K562 (cell line): ENCODE results near the gene CD84. TPM values are rescaled to one million over a fixed set of nuclear protein-coding genes. Genes with fewer than 3 reads are reported as not detected.
A peak's percentile ranks its signal among the peaks of the same experiment; 100 is the strongest.

Experiments
- ATAC-seq: fragments of 200-7000 bp; cut with Tn5 transposase; 3 replicates; pipeline ENCODE4 v1.9.1; 2020; ENCODE audit warnings: moderate library complexity
- BruUV-seq: library from RNA; stranded (reverse); fragments of 400-500 nt; replicated peaks from 2 replicates; lab custom pipeline; 2021; lab: Mats Ljungman, UMichigan
- CTCF ChIA-PET: fragments of 300-600 bp; formaldehyde crosslinking; extraction: SDS; loops from one replicate; lab custom pipeline; 2021; ENCODE audit warnings: low intra/inter-chr PET ratio; lab: Yijun Ruan, JAX
- POLR2A ChIA-PET: fragments of 300-600, 350-650 bp; sonication (Branson Sonifier 250); formaldehyde crosslinking; extraction: SDS; loops from one replicate; lab custom pipeline; 2021; ENCODE audit warnings: antibody characterized with exemption, inconsistent platforms; lab: Yijun Ruan, JAX
- DNase-seq, 4 experiments: peaks; one replicate each; pipeline versions ENCODE4 v3.0.0 to v3.0.0-alpha.2; 2011 to 2018; ENCODE audit warnings: low spot score in 3 of 4, mixed read lengths in 3 of 4; ENCODE audit errors: extremely low read depth in 1 of 4
- FAIRE-seq: peaks from 2 replicates; lab custom pipeline; 2011; peaks lifted over from hg19 to GRCh38; lab: Jason Lieb, UNC
- H2AFZ ChIP-seq: 2 replicates; pipeline ENCODE4 v1.6.0; 2011; ENCODE audit warnings: low read depth, low read length, control low read depth, inconsistent platforms
- H3K27ac ChIP-seq: fragments of 200-600 bp; 3 replicates; pipeline ENCODE4 v1.8.0; 2011; ENCODE audit warnings: low read depth, mild to moderate bottlenecking, control low read depth, inconsistent platforms, low read length, moderate library complexity, mixed read lengths; ENCODE audit errors: extremely low read depth
- H3K27me3 ChIP-seq, 2 experiments: fragments of 300-600 bp in 1 of 2; 2 replicates in 1 of 2; 3 replicates in 1 of 2; pipeline versions ENCODE4 v1.6.0 to v1.8.0; 2011; ENCODE audit warnings: inconsistent platforms in 2 of 2, low read length in 2 of 2, mild to moderate bottlenecking in 1 of 2, mixed read lengths in 1 of 2, moderate library complexity in 1 of 2; ENCODE audit not compliant: control insufficient read depth in 2 of 2, insufficient read depth in 2 of 2
- H3K36me3 ChIP-seq: fragments of 300-600 bp; 3 replicates; pipeline ENCODE4 v1.8.0; 2011; ENCODE audit warnings: mild to moderate bottlenecking, low read length, inconsistent platforms; ENCODE audit not compliant: control insufficient read depth, insufficient read depth
- H3K4me1 ChIP-seq, 2 experiments: fragments of 200-600 bp in 1 of 2; replicated peaks in 1 of 2; 2 replicates in 1 of 2; 3 replicates in 1 of 2; pipeline versions ENCODE4 v1.5.1 to v1.8.0; 2011; ENCODE audit warnings: inconsistent platforms in 2 of 2, low read length in 2 of 2, mild to moderate bottlenecking in 1 of 2, mixed read lengths in 1 of 2, moderate library complexity in 1 of 2; ENCODE audit not compliant: control insufficient read depth in 2 of 2, insufficient read depth in 2 of 2
- H3K4me2 ChIP-seq: 2 replicates; pipeline ENCODE4 v1.6.1; 2011; ENCODE audit warnings: low read length, control low read depth, inconsistent platforms, mixed read lengths; ENCODE audit not compliant: insufficient read depth
- H3K4me3 ChIP-seq: fragments of 200-600 bp; sonication (generic), shearing (Covaris generic); 2 replicates; pipeline ENCODE4 v1.5.1; 2016; ENCODE audit warnings: control low read depth, inconsistent platforms
- H3K79me2 ChIP-seq: fragments of 200-600 bp; 3 replicates; pipeline ENCODE4 v1.8.0; 2011; ENCODE audit warnings: low read length, inconsistent platforms; ENCODE audit not compliant: control insufficient read depth, insufficient read depth
- H3K9ac ChIP-seq, 2 experiments: 2 replicates each; pipeline versions ENCODE4 v1.6.0 to v1.6.1; 2011; ENCODE audit warnings: low read depth in 2 of 2, low read length in 2 of 2, control low read depth in 1 of 2, inconsistent platforms in 1 of 2, mild to moderate bottlenecking in 1 of 2, mixed read lengths in 1 of 2; ENCODE audit not compliant: insufficient read depth in 1 of 2
- H3K9me1 ChIP-seq: one replicate; pipeline ENCODE4 v1.6.0; 2011; ENCODE audit warnings: inconsistent platforms, mild to moderate bottlenecking, low read length, moderate library complexity; ENCODE audit not compliant: control insufficient read depth, insufficient read depth
- H3K9me3 ChIP-seq: replicated peaks from 2 replicates; pipeline ENCODE4 v1.5.1; 2011; ENCODE audit warnings: low read depth, low read length, inconsistent platforms; ENCODE audit not compliant: control insufficient read depth, insufficient read depth
- H4K20me1 ChIP-seq: replicated peaks from 2 replicates; pipeline ENCODE4 v1.6.1; 2011; ENCODE audit warnings: low read length, inconsistent platforms, mixed read lengths; ENCODE audit not compliant: control insufficient read depth, insufficient read depth
- ARID1B ChIP-seq: fragments of 450-650 bp; IDR thresholded peaks from 2 replicates; pipeline ENCODE4 v1.6.1; 2016; ENCODE audit warnings: antibody characterized with exemption, mild to moderate bottlenecking, inconsistent platforms
- ELK3 ChIP-seq: fragments of 450-650 bp; formaldehyde crosslinking; IDR thresholded peaks from 2 replicates; pipeline ENCODE4 v1.4.0; 2020; ENCODE audit warnings: mild to moderate bottlenecking
- ETV5 ChIP-seq: sonication (generic); formaldehyde crosslinking; IDR thresholded peaks from 2 replicates; pipeline ENCODE4 v1.4.0; 2020; ENCODE audit warnings: low read depth, mild to moderate bottlenecking, missing genetic modification reagents
- FOXA3 ChIP-seq, 2 experiments: fragments of 450-650 bp in 1 of 2; sonication (generic) in 1 of 2; formaldehyde crosslinking; IDR thresholded peaks in 1 of 2; conservative IDR thresholded peaks in 1 of 2; 2 replicates each; pipeline versions ENCODE4 v1.4.0 to v1.8.0; 2020 to 2022; ENCODE audit warnings: mild to moderate bottlenecking in 2 of 2, missing genetic modification reagents in 1 of 2
- RBBP5 ChIP-seq: fragments of 200-600 bp; sonication (generic); IDR thresholded peaks from 2 replicates; pipeline ENCODE4 v1.6.1; 2012; ENCODE audit warnings: borderline replicate concordance, mild to moderate bottlenecking, low read length, control low read depth, inconsistent platforms; ENCODE audit not compliant: insufficient read depth, poor library complexity, severe bottlenecking
- TCFL5 ChIP-seq: fragments of 250-450 bp; sonication (Bioruptor Pico); conservative IDR thresholded peaks from 2 replicates; pipeline ENCODE4 v1.6.1; 2021; ENCODE audit warnings: mild to moderate bottlenecking, moderate library complexity, matching md5 sums
- WGBS: fragments of 100-300 bp; shearing (Covaris generic); methylation state at CpG from one replicate; pipeline ENCODE4 v1.1.6; 2016; ENCODE audit warnings: low coverage, mixed read lengths; ENCODE audit not compliant: insufficient coverage; ENCODE audit errors: missing lambda C conversion rate; 5-methylcytosine and 5-hydroxymethylcytosine counted together
- in situ Hi-C: fragments of 300-500 bp; cut with MboI; formaldehyde crosslinking; loops from 4 replicates; pipeline ENCODE4 v1.15.0; 2018; ENCODE audit warnings: inconsistent platforms, mixed read lengths
- intact Hi-C: fragments of 100-400 bp; cut with micrococcal nuclease; formaldehyde crosslinking; loops from 2 replicates; pipeline ENCODE4 v1.14.2; 2022
- polyA plus RNA-seq, 8 experiments: library from polyadenylated mRNA; depleted of rRNA in 4 of 8; stranded (reverse) in 5 of 8; unstranded in 3 of 8; fragments of >200 nt; fragmentation: Nextera tagmentation in 2 of 8; fragmentation: Illumina TruSeq in 1 of 8; extraction: Ambion mirVana in 2 of 8; extraction: Trizol in 1 of 8; gene quantifications; 2 replicates each; pipeline versions ENCODE4 v1.2.1 to v1.2.3, GENCODE V29; 2011 to 2014; ENCODE audit warnings: inconsistent platforms in 1 of 8, missing spikeins in 1 of 8
- total RNA-seq, 7 experiments: library from RNA; depleted of rRNA in 6 of 7; stranded (reverse); fragments of >200 nt in 6 of 7; fragmentation: Illumina TruSeq in 2 of 7; extraction: Trizol in 2 of 7; gene quantifications; 2 replicates each; pipeline versions ENCODE4 v1.2.1 to v1.2.3, GENCODE V29; 2011 to 2021; ENCODE audit warnings: low replicate concordance in 1 of 7

CD84 gene
- total and polyA plus RNA-seq, 9 of the 15 experiments (the other 6 are each of a cell fraction or from before 2014, with no cell fraction given), result 0.82 to 6.8 (median 2.0) TPM

GRCh38 chr1:160515908-160516307, 63.4 kb downstream of the CD84 start (continued):
- TF ChIP-seq FOXA3 (CRISPR knock-in tag; conservative IDR thresholded peaks at IDR 0.05 in 1 of 2, IDR thresholded peaks at IDR 0.05 in 1 of 2), result peak in 1 of 2 experiments; percentile 50; a peak in 2 of 4 replicates
- peak; percentile 84 for TF ChIP-seq ARID1B

GRCh38 chr1:160504651-160505050, 74.6 kb downstream of the CD84 start:
- intact Hi-C loops, result no loop called here
- ChIA-PET CTCF (no interaction called here), POLR2A (no interaction called here)
- in situ Hi-C loops, result no loop called here
- Histone ChIP-seq H3K27me3 (no peaks in the 10 kb centered on the region), H3K4me3 (no peak overlapping the region), H3K36me3 (no peaks in the 10 kb centered on the region), H2AFZ (no peak overlapping the region), H3K79me2 (no peaks in the 10 kb centered on the region), H3K9me3 (0 out of 2 replicates have a peak, but pooled peaks cover 2% of the 10 kb centered on the region), H3K9ac (no peak overlapping the region), H3K9me1 (no peaks in the 10 kb centered on the region), H3K4me1 (no peaks in the 10 kb centered on the region), H3K27ac (no peak overlapping the region), H3K4me2 (no peak overlapping the region), H4K20me1 (no peaks in the 10 kb centered on the region)
- ATAC-seq (no peak), FAIRE-seq (no peak), DNase-seq (no peak)
- 18% methylated on average over 2 of the region's 2 CpGs for WGBS
- no peak for TF ChIP-seq TCFL5 (CRISPR knock-in tag)
- TF ChIP-seq ETV5, result no peak
- no peak for TF ChIP-seq RBBP5
- TF ChIP-seq ELK3 (CRISPR knock-in tag), result no peak
- BruUV-seq, result no TSS peak
